Right forelimb (tissue), 1 donor: Measurements from ENCODE around the gene COMMD9.
A peak's percentile ranks its signal among the peaks of the same experiment; 100 is the strongest.

Experiments used
- DNase-seq: peaks from one replicate; pipeline ENCODE4 v3.0.0-alpha.2; 2018

COMMD9 gene

GRCh38 chr11:36295926-36296325 lies 6.7 kb upstream of the COMMD9 start, which contains the start of gene PRR5L:
Gene PRR5L, plus strand, starts transcription at chr11:36296288. Its CDS starts 104,834 bp downstream, at chr11:36401122.
- DNase-seq, result no peak

- DNase-seq, result no peak
Observed at GRCh38 chr11:36292311-36292722, 3.1 kb upstream of the COMMD9 start.

GRCh38 chr11:36288442-36289225 lies 590 bp downstream of the COMMD9 start:
- no peak for DNase-seq

- no peak for DNase-seq
Observed at GRCh38 chr11:36282926-36283325, 6.3 kb downstream of the COMMD9 start.

GRCh38 chr11:36281850-36282249 lies 7.4 kb downstream of the COMMD9 start:
- DNase-seq, result no peak

- no peak for DNase-seq
Observed at GRCh38 chr11:36280531-36280930, 8.7 kb downstream of the COMMD9 start.

- peak; percentile 20 for DNase-seq
Observed at GRCh38 chr11:36278531-36279282, 10.5 kb downstream of the COMMD9 start.

- peak; percentile 48 for DNase-seq
Observed at GRCh38 chr11:36274414-36274813, 14.8 kb downstream of the COMMD9 start.

GRCh38 chr11:36273110-36273509 lies 16.1 kb downstream of the COMMD9 start:
- DNase-seq, result peak; percentile 19

GRCh38 chr11:36271794-36272407 lies 17.3 kb downstream of the COMMD9 start:
- DNase-seq, result peak; percentile 23

GRCh38 chr11:36270701-36271100 lies 18.5 kb downstream of the COMMD9 start:
- peak; percentile 17 for DNase-seq

- no peak for DNase-seq
Observed at GRCh38 chr11:36268337-36268985, 20.8 kb downstream of the COMMD9 start.

- DNase-seq, result peak; percentile 33
Observed at GRCh38 chr11:36266767-36267166, 22.5 kb downstream of the COMMD9 start.

- DNase-seq, result peak; percentile 71
Observed at GRCh38 chr11:36265793-36266628, 23.2 kb downstream of the COMMD9 start.

- DNase-seq, result peak; percentile 23
Observed at GRCh38 chr11:36264973-36265344, 24.3 kb downstream of the COMMD9 start.

GRCh38 chr11:36264011-36264972 lies 24.9 kb downstream of the COMMD9 start:
- peak; percentile 33 for DNase-seq

- peak; percentile 15 for DNase-seq
Observed at GRCh38 chr11:36261094-36261493, 28.1 kb downstream of the COMMD9 start.

GRCh38 chr11:36258730-36259360 lies 30.4 kb downstream of the COMMD9 start:
- peak; percentile 66 for DNase-seq

- no peak for DNase-seq
Observed at GRCh38 chr11:36257351-36257750, 31.9 kb downstream of the COMMD9 start.

GRCh38 chr11:36254713-36255112 lies 34.5 kb downstream of the COMMD9 start:
- no peak for DNase-seq
